Activated CD4-positive, CD25-positive, alpha-beta regulatory T cell treated with anti-CD3 and anti-CD28 coated beads, Interleukin-2, amount 50 U/mL, for 24 hours (primary cell): ENCODE results near the gene SRPRA.

ENCODE experiments used
- ATAC-seq, 2 donors: fragments of 150-1000 bp; cut with Tn5 transposase; one replicate each; pipeline ENCODE4 v1.10.0; 2021; ENCODE audit warnings: mild to moderate bottlenecking in 1 of 2, moderate library complexity in 1 of 2

SRPRA gene

GRCh38 chr11:126226334-126227084 lies 42.2 kb downstream of the SRPRA start:
- ATAC-seq, result no peak

- ATAC-seq, result no peak
These were observed 43.4 kb downstream of the SRPRA start for GRCh38 chr11:126225295-126225665.

- ATAC-seq, result no peak
These were observed 43.9 kb downstream of the SRPRA start for GRCh38 chr11:126224647-126225294.

GRCh38 chr11:126219547-126219946 lies 49.1 kb downstream of the SRPRA start:
- no peak for ATAC-seq

GRCh38 chr11:126217491-126217890 lies 51.2 kb downstream of the SRPRA start:
- no peak for ATAC-seq

- peak in 1 of 2 donors; percentile 14 for ATAC-seq
These were observed 52.0 kb downstream of the SRPRA start for GRCh38 chr11:126216526-126217305.

- ATAC-seq, result no peak
These were observed 53.9 kb downstream of the SRPRA start for GRCh38 chr11:126214841-126215240.

GRCh38 chr11:126214441-126214840 lies 54.3 kb downstream of the SRPRA start:
- ATAC-seq, result no peak
